Loucy (cell line): ENCODE measurements around the gene MEST.

Experiments
- H2AFZ ChIP-seq: fragments of 200-600 bp; sonication (generic); 2 replicates; pipeline ENCODE4 v1.6.0; 2016; ENCODE audit warnings: antibody characterized with exemption, mild to moderate bottlenecking, low read length, moderate library complexity
- H3F3A ChIP-seq: fragments of 200-600 bp; 2 replicates; pipeline ENCODE4 v1.6.0; 2016; ENCODE audit warnings: antibody characterized with exemption, low read depth, mild to moderate bottlenecking
- H3K27me3 ChIP-seq: fragments of 200-600 bp; sonication (generic); 2 replicates; pipeline ENCODE4 v1.6.1; 2014; ENCODE audit warnings: low read length, mild to moderate bottlenecking; ENCODE audit not compliant: insufficient read depth, poor library complexity, severe bottlenecking
- H3K36me3 ChIP-seq: fragments of 200-600 bp; sonication (generic); 2 replicates; pipeline ENCODE4 v1.6.1; 2016; ENCODE audit warnings: low read length; ENCODE audit not compliant: insufficient read depth
- H3K4me1 ChIP-seq: fragments of 200-600 bp; sonication (generic); 2 replicates; pipeline ENCODE4 v1.5.1; 2014; ENCODE audit warnings: low read length, mild to moderate bottlenecking; ENCODE audit not compliant: insufficient read depth, poor library complexity, severe bottlenecking
- H3K4me2 ChIP-seq: fragments of 200-600 bp; sonication (generic); 2 replicates; pipeline ENCODE4 v1.6.0; 2014; ENCODE audit warnings: antibody characterized with exemption, low read length, low read depth, mild to moderate bottlenecking; ENCODE audit not compliant: poor library complexity, severe bottlenecking
- H3K4me3 ChIP-seq: fragments of 200-600 bp; sonication (generic); 2 replicates; pipeline ENCODE4 v1.5.1; 2014; ENCODE audit warnings: low read length, mild to moderate bottlenecking, mixed read lengths; ENCODE audit not compliant: poor library complexity, severe bottlenecking
- H3K79me2 ChIP-seq: fragments of 200-600 bp; sonication (generic); 2 replicates; pipeline ENCODE4 v1.6.1; 2014; ENCODE audit warnings: low read length; ENCODE audit not compliant: insufficient read depth
- H3K9ac ChIP-seq: fragments of 200-600 bp; sonication (generic); 2 replicates; pipeline ENCODE4 v1.6.0; 2014; ENCODE audit warnings: mild to moderate bottlenecking, low read depth, low read length, moderate library complexity; ENCODE audit not compliant: poor library complexity, severe bottlenecking
- H3K9me2 ChIP-seq: fragments of 200-600 bp; sonication (generic); replicated peaks from 2 replicates; pipeline ENCODE4 v1.6.1; 2016; ENCODE audit warnings: low read depth, low read length, mixed read lengths
- H3K9me3 ChIP-seq: fragments of 200-600 bp; sonication (generic); 2 replicates; pipeline ENCODE4 v1.6.1; 2014; ENCODE audit warnings: mild to moderate bottlenecking, antibody characterized with exemption, low read length, low read depth; ENCODE audit not compliant: insufficient read depth
- H4K20me1 ChIP-seq: fragments of 200-600 bp; sonication (generic); 2 replicates; pipeline ENCODE4 v1.6.0; 2014; ENCODE audit warnings: antibody characterized with exemption, low read length, mild to moderate bottlenecking; ENCODE audit not compliant: insufficient read depth, poor library complexity, severe bottlenecking
- EZH2phosphoT487 ChIP-seq: fragments of 200-600 bp; IDR thresholded peaks from 2 replicates; pipeline ENCODE4 v1.6.1; 2018; ENCODE audit warnings: antibody characterized with exemption, mild to moderate bottlenecking, moderate library complexity, borderline replicate concordance
- TF ChIP-seq, protein P1 (sequence below): fragments of 200-600 bp; sonication (generic); conservative IDR thresholded peaks from 2 replicates; pipeline ENCODE4 v1.5.1; 2014; ENCODE audit warnings: mild to moderate bottlenecking, antibody characterized with exemption, low read length

MEST gene

DNA sequence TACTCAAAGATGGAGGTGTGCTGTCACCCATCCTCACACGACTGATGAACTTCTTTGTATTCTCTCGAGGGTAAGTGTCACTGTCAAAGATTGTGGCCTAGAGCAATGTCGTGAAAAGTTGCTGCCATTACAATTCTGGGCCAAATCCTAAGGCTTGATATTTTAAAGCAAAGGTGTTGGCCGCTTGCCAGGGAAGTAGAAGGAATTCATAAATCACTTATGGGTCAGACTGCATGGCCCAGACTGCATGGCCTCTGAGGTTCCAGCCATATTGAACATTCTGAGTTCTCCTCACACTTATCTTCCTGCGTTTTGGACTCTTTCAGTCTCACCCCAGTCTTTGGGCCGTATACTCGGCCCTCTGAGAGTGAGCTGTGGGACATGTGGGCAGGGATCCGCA lies 8.6 kb downstream of the MEST start:
- Histone ChIP-seq H3K79me2 (no peaks in the 10 kb centered on the region), H3K27me3 (no peaks in the 10 kb centered on the region), H3K9me2 (no peaks in the 10 kb centered on the region), H3F3A (no peaks in the 10 kb centered on the region), H3K4me3 (no peak overlapping the region), H4K20me1 (no peaks in the 10 kb centered on the region), H3K36me3 (peaks cover 83% of the 10 kb centered on the region; the same call in 1 of the 2 replicates), H3K4me2 (no peak overlapping the region), H3K9me3 (no peaks in the 10 kb centered on the region), H3K4me1 (no peaks in the 10 kb centered on the region), H3K9ac (no peak overlapping the region), H2AFZ (no peak overlapping the region)
- TF ChIP-seq EZH2phosphoT487, result no peak
- TF ChIP-seq, protein P1, sequence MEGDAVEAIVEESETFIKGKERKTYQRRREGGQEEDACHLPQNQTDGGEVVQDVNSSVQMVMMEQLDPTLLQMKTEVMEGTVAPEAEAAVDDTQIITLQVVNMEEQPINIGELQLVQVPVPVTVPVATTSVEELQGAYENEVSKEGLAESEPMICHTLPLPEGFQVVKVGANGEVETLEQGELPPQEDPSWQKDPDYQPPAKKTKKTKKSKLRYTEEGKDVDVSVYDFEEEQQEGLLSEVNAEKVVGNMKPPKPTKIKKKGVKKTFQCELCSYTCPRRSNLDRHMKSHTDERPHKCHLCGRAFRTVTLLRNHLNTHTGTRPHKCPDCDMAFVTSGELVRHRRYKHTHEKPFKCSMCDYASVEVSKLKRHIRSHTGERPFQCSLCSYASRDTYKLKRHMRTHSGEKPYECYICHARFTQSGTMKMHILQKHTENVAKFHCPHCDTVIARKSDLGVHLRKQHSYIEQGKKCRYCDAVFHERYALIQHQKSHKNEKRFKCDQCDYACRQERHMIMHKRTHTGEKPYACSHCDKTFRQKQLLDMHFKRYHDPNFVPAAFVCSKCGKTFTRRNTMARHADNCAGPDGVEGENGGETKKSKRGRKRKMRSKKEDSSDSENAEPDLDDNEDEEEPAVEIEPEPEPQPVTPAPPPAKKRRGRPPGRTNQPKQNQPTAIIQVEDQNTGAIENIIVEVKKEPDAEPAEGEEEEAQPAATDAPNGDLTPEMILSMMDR, result no peak

DNA sequence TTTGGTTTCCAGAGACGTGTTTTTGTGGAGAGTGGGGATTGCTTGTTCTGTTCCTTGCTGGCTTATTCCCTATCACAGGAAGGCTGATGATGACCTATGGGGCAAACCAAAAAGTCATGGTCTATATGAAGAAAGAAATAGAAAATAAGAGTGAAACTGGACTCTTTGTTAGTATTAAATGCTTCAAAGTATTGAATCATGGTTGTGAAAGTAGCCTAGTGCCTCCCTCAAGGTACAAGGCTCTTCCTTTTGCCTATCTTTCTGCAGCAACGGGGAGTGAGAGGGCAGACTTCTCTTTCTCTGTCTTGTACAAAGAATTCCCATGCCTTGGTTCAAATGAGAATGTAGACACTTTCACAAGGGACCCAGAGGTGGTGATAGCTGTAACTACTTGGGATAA lies 9.0 kb downstream of the MEST start:
- Histone ChIP-seq H3K27me3 (no peaks in the 10 kb centered on the region), H2AFZ (no peak overlapping the region), H4K20me1 (no peaks in the 10 kb centered on the region), H3F3A (no peaks in the 10 kb centered on the region), H3K36me3 (peaks cover 87% of the 10 kb centered on the region; the same call in 1 of the 2 replicates), H3K9me3 (no peaks in the 10 kb centered on the region), H3K4me1 (no peaks in the 10 kb centered on the region), H3K4me3 (no peak overlapping the region), H3K9ac (no peak overlapping the region), H3K9me2 (no peaks in the 10 kb centered on the region), H3K79me2 (no peaks in the 10 kb centered on the region), H3K4me2 (no peak overlapping the region)
- TF ChIP-seq, protein P1, result no peak
- TF ChIP-seq EZH2phosphoT487, result no peak

DNA sequence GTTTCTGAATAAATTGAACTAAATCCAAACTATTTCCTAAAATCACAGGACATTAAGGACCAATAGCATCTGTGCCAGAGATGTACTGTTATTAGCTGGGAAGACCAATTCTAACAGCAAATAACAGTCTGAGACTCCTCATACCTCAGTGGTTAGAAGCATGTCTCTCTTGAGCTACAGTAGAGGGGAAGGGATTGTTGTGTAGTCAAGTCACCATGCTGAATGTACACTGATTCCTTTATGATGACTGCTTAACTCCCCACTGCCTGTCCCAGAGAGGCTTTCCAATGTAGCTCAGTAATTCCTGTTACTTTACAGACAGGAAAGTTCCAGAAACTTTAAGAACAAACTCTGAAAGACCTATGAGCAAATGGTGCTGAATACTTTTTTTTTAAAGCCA lies 13.9 kb downstream of the MEST start:
- no peak overlapping the region for H3K4me2 ChIP-seq
- no peaks in the 10 kb centered on the region for H3K79me2 ChIP-seq
- no peak overlapping the region for H3K9ac ChIP-seq
- H4K20me1 ChIP-seq, result no peaks in the 10 kb centered on the region
- H3K4me1 ChIP-seq, result no peaks in the 10 kb centered on the region
- no peak overlapping the region for H3K4me3 ChIP-seq
- H3K9me3 ChIP-seq, result no peaks in the 10 kb centered on the region
- no peaks in the 10 kb centered on the region for H3K9me2 ChIP-seq
- H3K36me3 ChIP-seq, result peaks cover 82% of the 10 kb centered on the region; the same call in 1 of the 2 replicates
- no peaks in the 10 kb centered on the region for H3K27me3 ChIP-seq
- no peak for TF ChIP-seq EZH2phosphoT487
- TF ChIP-seq, protein P1, result no peak
- no peak overlapping the region for H2AFZ ChIP-seq
- H3F3A ChIP-seq, result no peaks in the 10 kb centered on the region
